Heart right ventricle (tissue), 16 donors: ENCODE data around the gene YIPF3. TPM values are rescaled to one million over a fixed set of nuclear protein-coding genes. Genes with fewer than 3 reads are reported as not detected.
A peak's percentile ranks its signal among the peaks of the same experiment; 100 is the strongest.

Source experiments
- ATAC-seq, 8 donors: fragments of 200-7000 bp; cut with Tn5 transposase; one replicate each; pipeline ENCODE4 v1.9.1; 2020; ENCODE audit warnings: mild to moderate bottlenecking in 8 of 8, moderate library complexity in 8 of 8, moderate number of reproducible peaks in 1 of 8
- DNase-seq, 2 donors: peaks; one replicate each; pipeline ENCODE4 v3.0.0-alpha.2; 2020
- H3K27ac ChIP-seq, 10 donors: fragments of 200-600 bp; sonication (generic) in 2 of 10; one replicate each; pipeline versions ENCODE4 v1.5.0 to v1.8.0; 2020 to 2022; ENCODE audit warnings: mild to moderate bottlenecking in 3 of 10
- H3K27me3 ChIP-seq, 7 donors: fragments of 200-600 bp; one replicate each; pipeline ENCODE4 v1.8.0; 2021 to 2022; ENCODE audit warnings: mild to moderate bottlenecking in 2 of 7
- H3K36me3 ChIP-seq, 9 donors: fragments of 200-600 bp; sonication (generic) in 1 of 9; one replicate each; pipeline versions ENCODE4 v1.5.0 to v1.8.0; 2020 to 2022; ENCODE audit warnings: mild to moderate bottlenecking in 2 of 9
- H3K4me1 ChIP-seq, 9 donors: fragments of 200-600 bp; sonication (generic) in 1 of 9; one replicate each; pipeline versions ENCODE4 v1.5.0 to v1.8.0; 2020 to 2022; ENCODE audit warnings: mild to moderate bottlenecking in 4 of 9
- H3K4me3 ChIP-seq, 10 donors: fragments of 200-600 bp; sonication (generic) in 2 of 10; one replicate each; pipeline versions ENCODE4 v1.5.0 to v1.8.0; 2020 to 2022; ENCODE audit warnings: mild to moderate bottlenecking in 7 of 10, moderate library complexity in 2 of 10
- H3K9me3 ChIP-seq, 11 donors: fragments of 200-600 bp in 10 of 11; sonication (generic) in 2 of 11; one replicate each; pipeline versions ENCODE4 v1.5.0 to v1.8.0; 2013 to 2022; ENCODE audit warnings: mild to moderate bottlenecking in 2 of 11, control low read depth in 1 of 11, moderate library complexity in 1 of 11
- CTCF ChIP-seq, 9 donors: fragments of 200-600 bp; sonication (generic) in 2 of 9; IDR thresholded peaks; one replicate each; pipeline versions ENCODE4 v1.5.0 to v1.8.0; 2021 to 2022; ENCODE audit warnings: antibody characterized with exemption in 9 of 9, mild to moderate bottlenecking in 5 of 9, moderate library complexity in 1 of 9
- WGBS, 2 donors: extraction: QIAGEN DNeasy Blood & Tissue Kit; methylation state at CpG; one replicate each; pipeline ENCODE4 v1.1.7; 2013; ENCODE audit warnings: inconsistent platforms in 1 of 2; 5-methylcytosine and 5-hydroxymethylcytosine counted together
- intact Hi-C, 10 donors: fragments of 100-400 bp; cut with DNase I; formaldehyde crosslinking; loops; one replicate each; pipeline versions ENCODE4 v1.11.1 to v1.14.2; 2022
- polyA plus RNA-seq, 2 donors: library from polyadenylated mRNA; stranded (reverse); fragments of 200-250 nt; gene quantifications; one replicate each; pipeline ENCODE4 v1.2.3, GENCODE V29; 2013
- total RNA-seq, 10 donors: library from RNA; stranded (reverse); fragmentation: NEBNext Ultra II Directional in 3 of 10; extraction: Animal tissue kit (Norgen Biotek cat#: 25700) in 3 of 10; gene quantifications; one replicate each; pipeline versions ENCODE4 v1.2.1 to v1.2.4, GENCODE V29; 2021 to 2023
- donor health status: Arrhythmogenic right ventricular cardiomyopathy.
- donor health status: ischemic (EF 13 %, LVEDD 7.1; RV severe dilation, severe dysfunction).
- donor health status: healthy with polysubstance abuse.
- donor health status: DM: no; HTN: yes; CAD: no.
- donor health status: DM: no; HTN: no; CAD: no.
- donor health status: ischemic (EF 25% LVEDD 6.9; RV normal size, moderate dysfunction).
- donor health status: ischemic (EF 25% LVEDD 5.7; RV mildly dilated, moderate dysfunction).
- donor health status: healthy.
- donor health status: DM: yes; HTN: yes; CAD: no.
- donor health status: Ischemic cardiomyopathy.
- donor health status: ischemic (EF 35%, LVEDD 5.7; RV mildly dilated, moderate dysfunction).
- donor health status: nonischemic (EF 11% LVEDD 7.7; RV severe dilation, severe dysfunction).
- donor health status: DM: yes; HTN: yes; CAD: no.
- donor health status: PGD.
- donor health status: ischemic (EF 29% LVEDD 5.4; RV normal size, mild dysfunction).
- donor health status: nonischemic (EF 23%, LVEDD 6.1; RV moderate dilation, normal function).

Gene YIPF3
- total and polyA plus RNA-seq, 12 donors: 50.3 to 115 (median 69.0) TPM

- H3K27ac ChIP-seq: peak overlapping the region in 2 of 10 donors; percentile 21 to 23
- 75 to 82% methylated on average over 3 of the region's 3 CpGs for WGBS, 2 donors
- no peak for DNase-seq
- ATAC-seq: no peak
- H3K9me3 ChIP-seq: no peaks in the 10 kb centered on the region
- no peak overlapping the region for H3K4me3 ChIP-seq
- peaks cover 0 to 27% (median 0%) of the 10 kb centered on the region in 7 donors for H3K27me3 ChIP-seq
- H3K36me3 ChIP-seq: peaks cover 0 to 52% (median 23%) of the 10 kb centered on the region in 9 donors
- intact Hi-C loops: loop anchor here in 9 of 10 donors (1.0 to 10.0 kb wide), 11 partner anchors 39 to 321 kb away; partner anchors contain the start of genes DLK2 (in 3 of the 9) and CUL9 (in 1 of the 9)
- TF ChIP-seq CTCF (IDR thresholded peaks at IDR 0.05): no peak
- peaks cover 5 to 55% (median 37%) of the 10 kb centered on the region in 9 donors for H3K4me1 ChIP-seq
These were observed 10.6 kb downstream of the YIPF3 start for GRCh38 chr6:43506171-43506570.

- Histone ChIP-seq H3K27ac (peak overlapping the region in 1 of 10 donors; percentile 21), H3K4me1 (peaks cover 5 to 50% (median 37%) of the 10 kb centered on the region in 9 donors), H3K4me3 (no peak overlapping the region), H3K36me3 (peaks cover 0 to 52% (median 23%) of the 10 kb centered on the region in 9 donors), H3K27me3 (peaks cover 0 to 27% (median 0%) of the 10 kb centered on the region in 7 donors), H3K9me3 (no peaks in the 10 kb centered on the region)
- DNase-seq: no peak
- TF ChIP-seq CTCF (IDR thresholded peaks at IDR 0.05): no peak
- no peak for ATAC-seq
- intact Hi-C loops: loop anchor here (1.0 to 10.0 kb wide), 11 partner anchors 38 to 321 kb away; partner anchors contain the start of genes DLK2 (in 4 of the 10) and CUL9 (in 1 of the 10)
- WGBS, 2 donors: 60 to 76% methylated on average over 6 of the region's 6 CpGs
These were observed 11.0 kb downstream of the YIPF3 start for GRCh38 chr6:43505718-43506117.

GRCh38 chr6:43504756-43505593 is 11.8 kb downstream of the YIPF3 start:
- H3K4me1 ChIP-seq: peaks cover 5 to 52% (median 37%) of the 10 kb centered on the region in 9 donors
- H3K27ac ChIP-seq: no peak overlapping the region
- WGBS, 2 donors: 95% methylated on average over 26 of the region's 26 CpGs
- H3K27me3 ChIP-seq: peaks cover 0 to 27% (median 0%) of the 10 kb centered on the region in 7 donors
- peaks cover 0 to 58% (median 23%) of the 10 kb centered on the region in 9 donors for H3K36me3 ChIP-seq
- no peak for TF ChIP-seq CTCF (IDR thresholded peaks at IDR 0.05)
- intact Hi-C loops: loop anchor here in 9 of 10 donors (2.0 to 10.0 kb wide), 9 partner anchors 38 to 320 kb away; partner anchors contain the start of genes CUL9 (in 1 of the 9), DLK2 (in 1 of the 9) and ZNF318 (in 1 of the 9)
- no peaks in the 10 kb centered on the region for H3K9me3 ChIP-seq
- DNase-seq: no peak
- ATAC-seq: no peak
- H3K4me3 ChIP-seq: no peak overlapping the region

GRCh38 chr6:43503443-43503842 is 13.3 kb downstream of the YIPF3 start:
- no peak overlapping the region for H3K27ac ChIP-seq
- H3K4me1 ChIP-seq: peaks cover 6 to 57% (median 33%) of the 10 kb centered on the region in 9 donors
- WGBS, 2 donors: 92 to 94% methylated on average over 8 of the region's 8 CpGs
- DNase-seq (no peak), ATAC-seq (no peak)
- TF ChIP-seq CTCF (IDR thresholded peaks at IDR 0.05): no peak
- peaks cover 0 to 15% (median 0%) of the 10 kb centered on the region in 7 donors for H3K27me3 ChIP-seq
- H3K36me3 ChIP-seq: peaks cover 0 to 73% (median 39%) of the 10 kb centered on the region in 9 donors
- intact Hi-C loops: loop anchor here in 5 of 10 donors (5.0 to 10.0 kb wide), 5 partner anchors 109 to 319 kb away; partner anchors contain the start of genes CUL9 (in 1 of the 5) and ZNF318 (in 1 of the 5)
- H3K4me3 ChIP-seq: no peak overlapping the region
- no peaks in the 10 kb centered on the region for H3K9me3 ChIP-seq
